ENCODE results near the gene REM2.

The REM2 gene

GRCh38 chr14:22890416-22890815, 7.4 kb downstream of the REM2 start:
- Histone ChIP-seq H3K9me3 (ENCODE audit: insufficient read depth, low read length) (no peaks in the 10 kb centered on the region), H3K27ac (ENCODE audit: low read length) (no peak overlapping the region), H3K4me2 (ENCODE audit: low read length) (no peak overlapping the region), H3K27me3 (ENCODE audit: low read depth, low read length) (no peaks in the 10 kb centered on the region), H3K4me3 (ENCODE audit: low read length) (no peak overlapping the region), H3K79me2 (ENCODE audit: low read length) (no peaks in the 10 kb centered on the region), H4K20me1 (ENCODE audit: insufficient read depth, low read length) (no peaks in the 10 kb centered on the region), H3K9ac (ENCODE audit: low read length) (no peak overlapping the region), H3K4me1 (ENCODE audit: low read length) (peaks cover 19% of the 10 kb centered on the region), H3K36me3 (replicated peaks; ENCODE audit: low read depth, low read length) (no peaks in the 10 kb centered on the region), H2AFZ (ENCODE audit: low read depth, low read length) (no peak overlapping the region)
- TF ChIP-seq CTCF (IDR thresholded peaks at IDR 0.05; ENCODE audit: low read depth, low read length) (no peak), EZH2phosphoT487 (IDR thresholded peaks at IDR 0.05; ENCODE audit: low read depth) (no peak)

GRCh38 chr14:22892488-22892887, 9.5 kb downstream of the REM2 start:
- H3K27ac ChIP-seq (ENCODE audit: low read length) = no peak overlapping the region
- H3K9ac ChIP-seq (ENCODE audit: low read length) = no peak overlapping the region
- no peaks in the 10 kb centered on the region for H3K9me3 ChIP-seq (ENCODE audit: insufficient read depth, low read length)

GRCh38 chr14:22893706-22894105, 10.7 kb downstream of the REM2 start:
- TF ChIP-seq CTCF (IDR thresholded peaks at IDR 0.05; ENCODE audit: low read depth, low read length) = no peak
- TF ChIP-seq EZH2phosphoT487 (IDR thresholded peaks at IDR 0.05; ENCODE audit: low read depth) = no peak
- Histone ChIP-seq H2AFZ (ENCODE audit: low read depth, low read length) (no peak overlapping the region), H3K27ac (ENCODE audit: low read length) (no peak overlapping the region), H3K4me3 (ENCODE audit: low read length) (no peak overlapping the region), H3K4me2 (ENCODE audit: low read length) (no peak overlapping the region), H3K9me3 (ENCODE audit: insufficient read depth, low read length) (no peaks in the 10 kb centered on the region), H3K4me1 (ENCODE audit: low read length) (no peaks in the 10 kb centered on the region), H4K20me1 (ENCODE audit: insufficient read depth, low read length) (no peaks in the 10 kb centered on the region), H3K9ac (ENCODE audit: low read length) (no peak overlapping the region), H3K79me2 (ENCODE audit: low read length) (no peaks in the 10 kb centered on the region), H3K36me3 (replicated peaks; ENCODE audit: low read depth, low read length) (peaks cover 17% of the 10 kb centered on the region), H3K27me3 (ENCODE audit: low read depth, low read length) (no peaks in the 10 kb centered on the region)

More at GRCh38 chr14:22892488-22892887, 9.5 kb downstream of the REM2 start:
- peaks cover 6% of the 10 kb centered on the region for H3K36me3 ChIP-seq (replicated peaks; ENCODE audit: low read depth, low read length)
- no peak overlapping the region for H2AFZ ChIP-seq (ENCODE audit: low read depth, low read length)
- no peak overlapping the region for H3K4me3 ChIP-seq (ENCODE audit: low read length)
- H3K79me2 ChIP-seq (ENCODE audit: low read length) = no peaks in the 10 kb centered on the region
- no peaks in the 10 kb centered on the region for H4K20me1 ChIP-seq (ENCODE audit: insufficient read depth, low read length)
- H3K4me1 ChIP-seq (ENCODE audit: low read length) = peaks cover 11% of the 10 kb centered on the region
- TF ChIP-seq CTCF (IDR thresholded peaks at IDR 0.05; ENCODE audit: low read depth, low read length) (no peak), EZH2phosphoT487 (IDR thresholded peaks at IDR 0.05; ENCODE audit: low read depth) (no peak)
- H3K27me3 ChIP-seq (ENCODE audit: low read depth, low read length) = no peaks in the 10 kb centered on the region
- H3K4me2 ChIP-seq (ENCODE audit: low read length) = no peak overlapping the region

- TF ChIP-seq CTCF (IDR thresholded peaks at IDR 0.05; ENCODE audit: low read depth, low read length) = no peak
- TF ChIP-seq EZH2phosphoT487 (IDR thresholded peaks at IDR 0.05; ENCODE audit: low read depth) = no peak
- no peak overlapping the region for H3K4me2 ChIP-seq (ENCODE audit: low read length)
- H3K4me3 ChIP-seq (ENCODE audit: low read length) = no peak overlapping the region
Observed at GRCh38 chr14:22895402-22895801, 12.4 kb downstream of the REM2 start.

More at GRCh38 chr14:22895402-22895801, 12.4 kb downstream of the REM2 start:
- Histone ChIP-seq H2AFZ (ENCODE audit: low read depth, low read length) (no peak overlapping the region), H3K79me2 (ENCODE audit: low read length) (no peaks in the 10 kb centered on the region), H3K4me1 (ENCODE audit: low read length) (no peaks in the 10 kb centered on the region), H3K9me3 (ENCODE audit: insufficient read depth, low read length) (no peaks in the 10 kb centered on the region), H3K27me3 (ENCODE audit: low read depth, low read length) (no peaks in the 10 kb centered on the region), H3K27ac (ENCODE audit: low read length) (no peak overlapping the region), H4K20me1 (ENCODE audit: insufficient read depth, low read length) (no peaks in the 10 kb centered on the region), H3K9ac (ENCODE audit: low read length) (no peak overlapping the region), H3K36me3 (replicated peaks; ENCODE audit: low read depth, low read length) (peaks cover 27% of the 10 kb centered on the region)
